Measurements from ENCODE around the gene ZNF638. TPM values are rescaled to one million over a fixed set of nuclear protein-coding genes. Genes with fewer than 3 reads are reported as not detected.

The ZNF638 gene
- total RNA-seq, 1 experiment from 2014 or later: 80.8 TPM

- no peaks in the 10 kb centered on the region for H3K4me1 ChIP-seq (ENCODE audit: control insufficient read depth, insufficient read depth, low read length)
- intact Hi-C loops (cut with micrococcal nuclease; ENCODE audit: unreplicated experiment): no loop called here
- ChIA-PET POLR2A (no interaction called here), CTCF (no interaction called here)
- no peaks in the 10 kb centered on the region for H3K27me3 ChIP-seq (ENCODE audit: control insufficient read depth, insufficient read depth, low read length)
- BruUV-seq (replicated peaks): no TSS peak
- H3K27ac ChIP-seq (ENCODE audit: low read length): no peak overlapping the region
- in situ Hi-C loops (cut with HindIII; ENCODE audit: low pct_unique_long_range_greater_than_20kb, low sequenced_read_pairs): no loop called here
- H3K9me3 ChIP-seq (ENCODE audit: control insufficient read depth, insufficient read depth, low read depth, low read length): no peaks in the 10 kb centered on the region
- no peak overlapping the region for H3K4me3 ChIP-seq (ENCODE audit: low read depth in 2 of 2, low read length in 2 of 2)
- DNase-seq (ENCODE audit: low read depth, low spot score): no peak
- no peak for ATAC-seq
- H3K36me3 ChIP-seq (ENCODE audit: control insufficient read depth, insufficient read depth, low read length): no peaks in the 10 kb centered on the region
- no peak for TF ChIP-seq TCF7L2 (IDR thresholded peaks at IDR 0.05; ENCODE audit: low read depth, low read length)
- no peak for TF ChIP-seq SIN3A (IDR thresholded peaks at IDR 0.05; ENCODE audit: borderline replicate concordance, insufficient read depth, low read depth, low read length)
- TF ChIP-seq, protein P1, sequence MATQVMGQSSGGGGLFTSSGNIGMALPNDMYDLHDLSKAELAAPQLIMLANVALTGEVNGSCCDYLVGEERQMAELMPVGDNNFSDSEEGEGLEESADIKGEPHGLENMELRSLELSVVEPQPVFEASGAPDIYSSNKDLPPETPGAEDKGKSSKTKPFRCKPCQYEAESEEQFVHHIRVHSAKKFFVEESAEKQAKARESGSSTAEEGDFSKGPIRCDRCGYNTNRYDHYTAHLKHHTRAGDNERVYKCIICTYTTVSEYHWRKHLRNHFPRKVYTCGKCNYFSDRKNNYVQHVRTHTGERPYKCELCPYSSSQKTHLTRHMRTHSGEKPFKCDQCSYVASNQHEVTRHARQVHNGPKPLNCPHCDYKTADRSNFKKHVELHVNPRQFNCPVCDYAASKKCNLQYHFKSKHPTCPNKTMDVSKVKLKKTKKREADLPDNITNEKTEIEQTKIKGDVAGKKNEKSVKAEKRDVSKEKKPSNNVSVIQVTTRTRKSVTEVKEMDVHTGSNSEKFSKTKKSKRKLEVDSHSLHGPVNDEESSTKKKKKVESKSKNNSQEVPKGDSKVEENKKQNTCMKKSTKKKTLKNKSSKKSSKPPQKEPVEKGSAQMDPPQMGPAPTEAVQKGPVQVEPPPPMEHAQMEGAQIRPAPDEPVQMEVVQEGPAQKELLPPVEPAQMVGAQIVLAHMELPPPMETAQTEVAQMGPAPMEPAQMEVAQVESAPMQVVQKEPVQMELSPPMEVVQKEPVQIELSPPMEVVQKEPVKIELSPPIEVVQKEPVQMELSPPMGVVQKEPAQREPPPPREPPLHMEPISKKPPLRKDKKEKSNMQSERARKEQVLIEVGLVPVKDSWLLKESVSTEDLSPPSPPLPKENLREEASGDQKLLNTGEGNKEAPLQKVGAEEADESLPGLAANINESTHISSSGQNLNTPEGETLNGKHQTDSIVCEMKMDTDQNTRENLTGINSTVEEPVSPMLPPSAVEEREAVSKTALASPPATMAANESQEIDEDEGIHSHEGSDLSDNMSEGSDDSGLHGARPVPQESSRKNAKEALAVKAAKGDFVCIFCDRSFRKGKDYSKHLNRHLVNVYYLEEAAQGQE (IDR thresholded peaks at IDR 0.05; ENCODE audit: insufficient read depth in 1 of 2, low read depth in 2 of 2, low read length in 1 of 2): no peak
Measured at GRCh38 chr2:71484354-71484753, 152.8 kb downstream of the ZNF638 start.

Other genes with a start within 250 kb of the ZNF638 start
- gene MCEE, start 201.6 kb upstream of the ZNF638 start, total RNA-seq (2021; ENCODE audit: unreplicated experiment): 4.8 TPM
- 34.1 TPM for gene MPHOSPH10, start 201.1 kb upstream of the ZNF638 start, total RNA-seq (2021; ENCODE audit: unreplicated experiment)
- gene PAIP2B, start 104.7 kb upstream of the ZNF638 start, total RNA-seq (2021; ENCODE audit: unreplicated experiment): 1.4 TPM
- 0.31 TPM for gene DYSF, start 121.8 kb downstream of the ZNF638 start, total RNA-seq (2021; ENCODE audit: unreplicated experiment)

All from Panc1 (cell line).